GM19324 (cell line): ENCODE measurements around the gene SIRT1.
"Not testable (repeated sequence)": the region's sequence is repeated elsewhere in the genome, so short reads cannot be mapped to it uniquely, and the experiment has no call there.

ENCODE experiments used
- ATAC-seq: cut with Tn5 transposase; IDR thresholded peaks from one replicate; pipeline ENCODE4 v1.9.1; 2021; ENCODE audit warnings: mild to moderate bottlenecking, moderate library complexity; ENCODE audit not compliant: unreplicated experiment, low FRiP score

The SIRT1 gene

DNA sequence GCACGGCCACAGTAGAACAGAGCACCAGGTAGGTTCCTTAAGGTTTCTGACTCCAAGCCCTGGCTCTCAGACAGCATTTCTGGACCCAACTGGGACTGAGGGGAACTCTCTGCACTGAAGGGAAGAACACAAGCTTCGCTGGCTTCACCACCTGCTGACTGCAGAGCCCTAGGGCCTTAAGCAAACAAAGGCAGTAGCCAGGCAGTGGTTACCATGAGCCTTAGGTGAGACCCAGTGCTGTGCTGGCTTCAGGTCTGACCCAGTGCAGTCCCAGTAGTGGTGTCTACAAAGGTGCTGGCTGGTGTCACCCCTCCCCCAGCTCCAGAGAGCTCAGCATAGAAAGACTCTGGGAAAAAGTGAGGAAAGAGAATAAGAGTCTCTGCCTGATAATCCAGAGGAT lies 59.5 kb downstream of the SIRT1 start:
- no peak for ATAC-seq

DNA sequence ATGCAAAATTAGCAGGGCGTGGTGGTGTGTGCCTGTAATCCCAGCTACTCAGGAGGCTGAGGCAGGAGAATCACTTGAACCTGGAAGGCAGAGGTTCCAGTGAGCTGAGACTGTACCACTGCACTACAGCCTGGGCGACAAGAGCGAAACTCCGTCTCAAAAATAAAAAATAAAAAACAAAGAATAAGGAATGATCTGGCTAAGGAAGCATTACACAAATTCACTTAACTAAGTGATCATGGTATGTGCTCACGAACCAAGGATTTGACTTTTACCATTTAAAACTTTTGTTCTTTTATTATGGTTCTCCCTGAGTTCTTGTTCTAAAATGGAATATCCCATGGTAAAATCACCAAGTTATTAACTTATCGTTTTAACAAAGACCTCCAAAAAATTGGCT lies 71.2 kb downstream of the SIRT1 start:
- no peak for ATAC-seq

DNA sequence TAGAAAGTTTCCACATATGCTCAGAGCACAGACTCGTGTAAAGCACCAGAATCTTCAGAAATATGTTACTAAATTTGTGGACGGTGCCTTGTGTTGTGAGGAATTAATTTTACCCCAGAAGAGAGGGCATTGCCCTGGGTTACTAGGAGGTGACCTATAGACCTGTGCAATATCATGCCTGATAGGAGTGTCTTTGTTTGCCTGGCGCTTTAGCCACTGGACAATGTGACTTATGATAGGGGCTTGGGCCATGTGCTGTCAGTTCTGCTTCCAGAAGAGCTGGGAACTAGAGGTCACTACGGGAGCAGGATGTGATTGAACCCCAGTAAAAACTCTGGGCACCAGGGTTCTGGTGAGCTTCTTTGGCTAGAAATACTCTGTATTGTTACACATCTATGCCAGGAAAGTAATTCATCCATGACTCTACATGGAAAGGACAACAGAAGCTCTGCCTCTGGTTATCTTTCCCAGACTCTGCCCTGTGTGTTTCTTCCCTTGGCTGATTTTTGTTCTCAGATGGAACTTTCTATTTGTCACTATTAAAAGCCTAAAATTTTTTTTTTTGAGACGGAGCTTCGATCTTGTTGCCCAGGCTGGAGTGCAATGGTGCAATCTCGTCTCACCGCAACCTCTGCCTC lies 75.5 kb downstream of the SIRT1 start:
- ATAC-seq, result no peak

DNA sequence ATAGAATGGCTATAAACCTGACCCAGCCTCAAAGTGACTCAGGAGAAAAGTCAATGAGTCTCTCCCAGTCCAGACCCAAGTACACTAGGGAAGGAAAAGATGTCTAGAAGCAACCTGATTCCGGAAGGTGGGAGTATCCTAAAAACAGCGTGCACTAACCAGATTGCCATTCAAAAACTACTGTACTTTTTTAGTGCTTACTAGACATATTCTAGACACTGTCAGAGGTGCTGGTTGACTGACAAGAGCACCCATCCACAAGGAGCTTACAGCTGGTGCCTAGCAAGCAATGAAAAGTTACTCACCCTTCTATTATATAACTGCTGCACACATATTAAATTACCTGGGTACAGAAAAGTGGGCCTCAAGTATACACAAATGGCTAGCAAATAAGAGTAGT lies 81.0 kb downstream of the SIRT1 start:
- no peak for ATAC-seq

DNA sequence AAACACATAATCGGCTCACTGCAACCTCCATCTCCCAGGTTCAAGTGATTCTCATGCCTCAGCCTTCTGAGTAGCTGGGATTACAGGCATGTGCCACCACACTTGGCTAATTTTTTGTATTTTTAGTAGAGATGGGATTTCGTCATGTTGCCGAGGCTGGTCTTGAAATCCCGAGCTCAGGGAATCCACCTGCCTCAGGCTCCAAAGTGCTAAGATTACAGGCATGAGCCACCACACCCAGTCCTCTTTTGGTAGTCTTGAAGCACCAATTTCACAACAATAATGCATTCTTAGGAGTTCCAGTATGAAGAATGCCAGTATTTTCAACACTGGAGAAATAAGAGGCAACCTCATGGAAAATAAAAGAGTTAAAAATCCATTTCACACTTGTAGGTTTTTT lies 81.6 kb downstream of the SIRT1 start:
- not testable (repeated sequence) for ATAC-seq
